Mesothelial cell of epicardium (in vitro differentiated cells): ENCODE results near the gene KRTAP5-10. TPM values are rescaled to one million over a fixed set of nuclear protein-coding genes. Genes with fewer than 3 reads are reported as not detected.
A peak's percentile ranks its signal among the peaks of the same experiment; 100 is the strongest.
"Not testable (repeated sequence)": the region's sequence is repeated elsewhere in the genome, so short reads cannot be mapped to it uniquely, and the experiment has no call there.

ENCODE experiments used
- DNase-seq, 2 experiments: peaks; one replicate each; pipeline ENCODE4 v3.0.0; 2021; ENCODE audit warnings: low spot score in 2 of 2; ENCODE audit not compliant: unreplicated experiment in 2 of 2
- H3K27ac Mint-ChIP-seq: 2 replicates; pipeline ENCODE4 v1.8.0; 2021; ENCODE audit warnings: mixed read lengths
- H3K27me3 Mint-ChIP-seq: 2 replicates; pipeline ENCODE4 v1.8.0; 2021; ENCODE audit warnings: low read depth, mixed read lengths
- H3K36me3 Mint-ChIP-seq: 2 replicates; pipeline ENCODE4 v1.8.0; 2021; ENCODE audit warnings: mixed read lengths
- H3K4me1 Mint-ChIP-seq: 2 replicates; pipeline ENCODE4 v1.8.0; 2021; ENCODE audit warnings: mixed read lengths
- H3K4me3 Mint-ChIP-seq: 2 replicates; pipeline ENCODE4 v1.8.0; 2021; ENCODE audit warnings: mild to moderate bottlenecking, moderate library complexity, mixed read lengths
- H3K9me3 Mint-ChIP-seq: 2 replicates; pipeline ENCODE4 v1.8.0; 2021; ENCODE audit warnings: mixed read lengths
- CTCF ChIP-seq: fragments of 200-600 bp; sonication (generic); IDR thresholded peaks from one replicate; pipeline ENCODE4 v1.5.0; 2021; ENCODE audit warnings: antibody characterized with exemption; ENCODE audit not compliant: unreplicated experiment
- total RNA-seq: library from RNA; stranded (reverse); gene quantifications from 3 replicates; pipeline ENCODE4 v1.2.1, GENCODE V29; 2021

KRTAP5-10 gene
- total RNA-seq, 1 donor from 2014 or later: 0.31 TPM

GRCh38 chr11:71527576-71528210 lies 37.7 kb upstream of the KRTAP5-10 start:
- Mint-ChIP-seq H3K27me3 (peaks cover 3% of the 10 kb centered on the region), H3K4me1 (no peaks in the 10 kb centered on the region), H3K27ac (no peak overlapping the region), H3K9me3 (peaks cover 3% of the 10 kb centered on the region), H3K36me3 (no peaks in the 10 kb centered on the region), H3K4me3 (no peak overlapping the region)
- DNase-seq: no peak
- no peak for TF ChIP-seq CTCF

DNA sequence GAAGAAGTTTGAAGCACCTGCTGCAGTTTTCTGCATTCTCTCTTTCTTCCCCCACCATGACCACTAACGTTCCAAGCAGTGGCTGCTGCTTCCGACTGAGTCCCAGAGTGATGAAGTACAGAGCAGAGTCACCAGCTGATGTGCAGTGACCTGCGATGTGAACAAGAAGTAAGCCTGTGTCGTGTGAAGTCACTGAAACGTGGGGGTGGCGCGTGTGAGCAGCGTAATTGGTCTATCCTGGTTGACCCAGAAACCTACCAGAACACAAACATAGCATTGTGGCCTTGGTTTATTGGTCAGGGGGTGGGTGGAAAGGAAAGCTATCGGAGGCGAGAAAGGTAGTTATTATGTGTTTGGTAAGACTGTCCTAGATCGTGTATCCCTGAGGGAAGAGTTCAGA lies 34.8 kb upstream of the KRTAP5-10 start:
- Mint-ChIP-seq H3K9me3 (no peaks in the 10 kb centered on the region), H3K36me3 (no peaks in the 10 kb centered on the region), H3K27me3 (peaks cover 3% of the 10 kb centered on the region), H3K27ac (no peak overlapping the region), H3K4me1 (peaks cover 8% of the 10 kb centered on the region), H3K4me3 (no peak overlapping the region)
- no peak for DNase-seq
- TF ChIP-seq CTCF: no peak

- no peaks in the 10 kb centered on the region for H3K9me3 Mint-ChIP-seq
- peaks cover 8% of the 10 kb centered on the region for H3K4me1 Mint-ChIP-seq
- no peak overlapping the region for H3K4me3 Mint-ChIP-seq
- no peaks in the 10 kb centered on the region for H3K36me3 Mint-ChIP-seq
- no peak for DNase-seq
- no peak overlapping the region for H3K27ac Mint-ChIP-seq
- no peak for TF ChIP-seq CTCF
- no peaks in the 10 kb centered on the region for H3K27me3 Mint-ChIP-seq
These were observed 33.2 kb upstream of the KRTAP5-10 start for GRCh38 chr11:71532036-71532610.

DNA sequence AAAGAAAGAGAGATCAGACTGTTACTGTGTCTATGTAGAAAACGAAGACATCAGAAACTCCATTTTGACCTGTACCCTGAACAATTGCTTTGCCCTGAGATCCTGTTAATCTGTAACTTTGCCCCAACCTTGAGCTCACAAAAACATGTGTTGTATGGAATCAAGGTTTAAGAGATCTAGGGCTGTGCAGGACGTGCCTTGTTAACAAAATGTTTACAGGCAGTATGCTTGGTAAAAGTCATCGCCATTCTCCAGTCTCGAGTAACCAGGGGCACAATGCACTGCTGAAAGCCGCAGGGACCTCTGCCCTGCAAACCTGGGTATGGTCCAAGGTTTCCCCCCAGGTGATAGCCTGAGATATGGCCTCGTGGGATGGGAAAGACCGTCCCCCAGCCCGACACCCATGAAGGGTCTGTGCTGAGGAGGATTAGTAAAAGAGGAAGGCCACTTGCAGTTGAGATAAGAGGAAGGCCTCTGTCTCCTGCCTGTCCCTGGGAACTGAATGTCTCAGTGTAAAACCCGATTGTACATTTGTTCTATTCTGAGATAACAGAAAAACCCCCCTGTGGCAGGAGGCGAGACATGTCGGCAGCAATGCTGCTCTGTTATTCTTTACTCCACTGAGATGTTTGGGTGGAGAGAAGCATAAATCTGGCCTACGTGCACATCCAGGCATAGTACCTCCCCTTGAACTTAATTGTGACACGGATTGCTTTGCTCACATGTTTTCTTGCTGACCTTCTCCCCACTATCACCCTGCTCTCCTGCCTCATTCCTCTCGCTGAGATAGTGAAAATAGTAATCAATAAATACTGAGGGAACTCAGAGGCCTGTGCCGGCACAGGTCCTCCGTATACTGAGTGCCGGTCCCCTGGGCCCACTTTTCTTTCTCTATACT lies 30.4 kb upstream of the KRTAP5-10 start:
- DNase-seq: peak in 1 of 2 experiments; percentile 20
- not testable (repeated sequence) for H3K9me3 Mint-ChIP-seq, H3K4me3 Mint-ChIP-seq, H3K27me3 Mint-ChIP-seq, H3K36me3 Mint-ChIP-seq
- peaks cover 10% of the 10 kb centered on the region for H3K4me1 Mint-ChIP-seq
- peak overlapping the region; percentile 5 for H3K27ac Mint-ChIP-seq

GRCh38 chr11:71535825-71536224 lies 29.5 kb upstream of the KRTAP5-10 start:
- DNase-seq: no peak
- peaks cover 10% of the 10 kb centered on the region for H3K4me1 Mint-ChIP-seq
- no peak overlapping the region for H3K27ac Mint-ChIP-seq
- H3K36me3 Mint-ChIP-seq: no peaks in the 10 kb centered on the region
- no peak for TF ChIP-seq CTCF
- H3K27me3 Mint-ChIP-seq: no peaks in the 10 kb centered on the region
- no peak overlapping the region for H3K4me3 Mint-ChIP-seq
- H3K9me3 Mint-ChIP-seq: peaks cover 3% of the 10 kb centered on the region

GRCh38 chr11:71537537-71537936 lies 27.8 kb upstream of the KRTAP5-10 start:
- no peaks in the 10 kb centered on the region for H3K36me3 Mint-ChIP-seq
- H3K4me1 Mint-ChIP-seq: peaks cover 10% of the 10 kb centered on the region
- H3K4me3 Mint-ChIP-seq: no peak overlapping the region
- peaks cover 11% of the 10 kb centered on the region for H3K9me3 Mint-ChIP-seq
- H3K27ac Mint-ChIP-seq: no peak overlapping the region
- DNase-seq: no peak
- no peak for TF ChIP-seq CTCF
- H3K27me3 Mint-ChIP-seq: no peaks in the 10 kb centered on the region

GRCh38 chr11:71537977-71538665 lies 27.2 kb upstream of the KRTAP5-10 start, which contains the start of gene KRTAP5-8:
TSS of gene KRTAP5-8 (plus strand) at chr11:71538025. CDS start at chr11:71538056, 31 bp downstream.
- peaks cover 13% of the 10 kb centered on the region for H3K4me1 Mint-ChIP-seq
- H3K9me3 Mint-ChIP-seq: peaks cover 11% of the 10 kb centered on the region
- not testable (repeated sequence) for DNase-seq, H3K27me3 Mint-ChIP-seq, H3K36me3 Mint-ChIP-seq, H3K27ac Mint-ChIP-seq, H3K4me3 Mint-ChIP-seq
